GM15510 (cell line): ENCODE measurements around the gene EPB41L5.

Experiments used
- POLR2A ChIP-seq: IDR thresholded peaks from 3 replicates; pipeline ENCODE4 v1.6.1; 2011; ENCODE audit warnings: borderline replicate concordance; ENCODE audit not compliant: insufficient read length; ENCODE audit errors: extremely low read depth

The EPB41L5 gene

GRCh38 chr2:120064664-120065063, 51.8 kb downstream of the EPB41L5 start:
- TF ChIP-seq POLR2A = no peak

DNA sequence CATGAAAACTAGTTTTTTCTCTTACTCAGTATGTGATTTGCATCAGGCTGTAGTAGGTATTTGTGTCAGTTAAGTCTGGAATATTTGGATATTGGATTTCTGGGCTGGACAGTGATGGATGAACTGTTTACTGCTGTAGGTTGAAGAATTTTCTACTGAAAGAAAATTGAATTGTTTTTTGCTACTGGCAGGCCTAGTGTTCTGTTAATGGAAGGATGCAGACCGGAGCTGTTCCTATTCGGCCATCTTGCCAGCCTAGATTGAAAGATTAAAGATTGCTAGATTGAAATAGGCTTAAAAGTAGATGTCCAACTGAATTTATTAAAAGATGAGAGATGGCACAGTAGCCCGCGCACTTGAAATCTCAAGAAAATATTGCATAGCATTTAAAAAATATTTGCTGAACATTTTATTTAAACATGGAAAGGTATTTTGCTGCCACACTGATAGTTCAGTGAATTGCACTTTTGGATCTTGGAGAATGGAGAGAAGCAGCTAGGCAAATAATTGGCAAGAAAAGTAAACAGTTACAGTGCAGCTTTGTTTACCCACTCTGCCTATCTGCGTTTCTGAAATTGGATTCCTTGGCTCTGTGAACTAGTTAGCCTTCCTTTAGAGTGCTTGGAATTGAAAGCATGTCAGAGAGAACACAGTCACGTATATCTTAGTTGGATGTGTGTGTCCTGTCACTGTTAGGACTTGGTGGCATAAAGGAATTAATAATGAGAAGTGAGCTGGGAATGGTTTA, 54.1 kb downstream of the EPB41L5 start:
- TF ChIP-seq POLR2A = no peak

GRCh38 chr2:120075545-120075944, 62.7 kb downstream of the EPB41L5 start:
- no peak for TF ChIP-seq POLR2A

DNA sequence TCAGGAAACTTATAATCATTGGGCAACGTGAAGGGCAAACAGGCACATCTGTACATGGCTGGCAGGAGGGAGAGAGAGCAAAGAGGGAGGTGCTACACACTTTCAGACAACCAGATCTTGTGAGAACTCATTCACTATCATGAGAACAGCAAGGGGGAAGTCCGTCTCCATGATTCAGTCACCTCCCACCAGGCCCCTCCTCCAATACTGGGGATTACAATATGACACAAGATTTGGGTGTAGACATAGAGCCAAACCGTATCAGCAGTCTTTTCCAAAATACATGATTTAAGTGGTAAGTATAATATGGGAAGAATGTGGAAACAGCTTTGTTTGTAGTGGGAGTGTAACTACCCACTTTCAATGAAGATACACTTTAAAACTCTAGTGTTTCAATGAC, 65.0 kb downstream of the EPB41L5 start:
- no peak for TF ChIP-seq POLR2A

DNA sequence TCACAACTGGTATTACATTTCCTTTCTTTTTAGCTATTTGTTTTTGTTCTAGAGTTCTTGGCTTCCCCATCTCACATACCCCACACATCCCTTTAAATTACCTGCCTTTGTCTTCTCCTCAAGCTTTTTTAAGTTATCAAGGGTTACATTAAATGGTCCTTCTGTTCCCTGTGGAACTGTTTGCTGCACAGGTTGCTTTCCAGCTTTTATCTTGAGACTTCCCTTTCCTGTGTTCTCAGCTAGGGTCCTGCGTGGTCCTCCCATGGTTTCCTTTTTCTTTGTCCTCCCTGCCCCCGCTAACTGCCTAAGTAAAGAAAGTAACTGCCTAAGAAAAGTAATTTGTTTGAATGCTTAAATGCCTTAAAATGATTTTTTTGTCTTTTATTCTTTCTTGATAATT, 66.8 kb downstream of the EPB41L5 start:
- no peak for TF ChIP-seq POLR2A

DNA sequence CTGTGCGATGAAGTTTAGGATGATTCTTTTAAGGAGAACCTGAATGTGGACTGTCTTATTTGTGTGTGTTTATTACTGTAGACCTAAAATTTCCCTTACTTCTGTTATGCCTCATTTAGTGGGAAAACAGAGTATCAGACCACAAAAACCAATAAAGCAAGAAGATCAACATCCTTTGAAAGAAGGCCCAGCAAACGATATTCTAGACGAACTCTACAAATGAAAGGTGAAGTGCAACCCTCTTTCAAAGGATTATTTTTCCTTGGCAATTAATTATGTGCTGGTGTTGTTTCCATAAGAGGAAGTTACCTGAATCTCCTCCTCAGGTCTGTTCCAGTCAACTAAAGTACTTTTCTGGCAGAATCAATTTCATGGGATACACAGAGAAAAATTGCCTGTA, 78.6 kb downstream of the EPB41L5 start:
- TF ChIP-seq POLR2A = no peak

- TF ChIP-seq POLR2A = no peak
These were observed 81.9 kb downstream of the EPB41L5 start for GRCh38 chr2:120094795-120095194.

DNA sequence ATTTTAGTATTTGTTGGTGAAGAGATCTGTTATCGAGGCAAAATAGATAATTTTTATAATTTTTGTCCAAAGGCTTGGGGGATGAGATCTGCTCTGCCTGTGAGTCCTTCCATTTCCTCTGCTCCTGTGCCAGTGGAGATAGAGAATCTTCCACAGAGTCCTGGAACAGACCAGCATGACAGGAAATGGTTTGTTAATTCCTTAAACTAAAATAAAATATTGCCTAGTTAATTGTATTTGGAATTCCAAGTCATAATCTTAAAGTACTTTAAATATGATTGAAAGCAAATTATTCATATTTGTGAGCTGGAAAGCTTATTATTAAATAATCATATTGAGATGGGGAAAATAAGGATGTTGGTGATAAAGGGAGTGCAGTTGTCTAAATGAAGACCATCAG, 87.8 kb downstream of the EPB41L5 start:
- TF ChIP-seq POLR2A = no peak

- no peak for TF ChIP-seq POLR2A
These were observed 91.0 kb downstream of the EPB41L5 start for GRCh38 chr2:120103723-120104467.

DNA sequence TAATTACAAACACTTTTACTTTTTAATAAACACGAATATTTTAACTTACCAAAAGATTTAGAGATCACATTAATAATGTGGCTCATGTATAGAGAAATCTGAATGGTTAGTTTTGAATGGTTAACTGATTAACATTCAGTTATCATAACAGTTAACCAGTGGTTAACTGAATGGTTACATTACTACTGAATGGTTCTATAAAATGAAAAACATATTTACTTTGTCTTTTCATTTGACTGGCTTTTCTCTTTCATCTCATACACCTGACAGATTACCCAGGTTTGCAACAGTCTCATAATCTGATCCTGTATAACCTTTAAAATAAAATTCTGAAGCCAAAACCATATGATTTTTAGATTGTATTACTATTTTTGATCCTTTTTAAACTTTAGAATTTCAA, 91.9 kb downstream of the EPB41L5 start:
- no peak for TF ChIP-seq POLR2A

DNA sequence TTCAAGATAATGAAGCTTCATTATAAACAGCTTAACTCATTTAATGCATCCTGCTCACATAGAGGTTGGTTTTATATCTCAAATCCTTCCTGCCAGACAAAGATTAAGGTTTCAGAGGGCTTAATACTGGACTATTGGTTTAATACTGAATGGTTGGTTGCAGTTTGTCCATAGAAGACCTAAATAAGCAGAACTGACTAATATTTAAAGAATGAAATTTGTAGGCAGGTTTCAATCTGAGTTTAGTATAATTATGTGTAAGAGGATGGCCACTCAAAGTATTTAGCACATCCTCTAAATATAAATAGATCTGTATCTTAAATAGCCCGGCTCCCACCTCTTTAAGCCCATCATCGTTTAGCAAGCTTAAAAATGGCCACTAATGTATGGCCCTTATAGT, 92.5 kb downstream of the EPB41L5 start:
- TF ChIP-seq POLR2A = no peak

DNA sequence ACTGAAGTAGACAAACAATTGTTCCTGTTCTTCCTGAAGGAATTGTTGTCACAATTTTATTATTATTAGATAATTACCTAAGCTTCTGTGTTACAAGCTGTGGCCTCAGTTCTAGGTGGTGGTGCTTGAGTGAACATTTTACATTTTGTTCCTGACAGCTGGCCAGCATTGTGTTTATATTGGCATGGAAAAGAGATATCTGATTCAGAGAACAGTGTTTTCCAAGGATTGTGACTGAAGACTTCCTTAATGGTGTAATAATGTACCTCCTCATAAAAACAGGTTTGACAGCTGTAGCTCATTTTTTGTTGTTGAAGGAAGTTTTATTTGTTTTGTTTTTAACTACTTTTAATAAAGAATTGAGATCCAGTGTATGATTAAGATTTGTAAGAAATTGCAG, 95.2 kb downstream of the EPB41L5 start:
- no peak for TF ChIP-seq POLR2A

- TF ChIP-seq POLR2A = no peak
These were observed 95.9 kb downstream of the EPB41L5 start for GRCh38 chr2:120108749-120109148.

DNA sequence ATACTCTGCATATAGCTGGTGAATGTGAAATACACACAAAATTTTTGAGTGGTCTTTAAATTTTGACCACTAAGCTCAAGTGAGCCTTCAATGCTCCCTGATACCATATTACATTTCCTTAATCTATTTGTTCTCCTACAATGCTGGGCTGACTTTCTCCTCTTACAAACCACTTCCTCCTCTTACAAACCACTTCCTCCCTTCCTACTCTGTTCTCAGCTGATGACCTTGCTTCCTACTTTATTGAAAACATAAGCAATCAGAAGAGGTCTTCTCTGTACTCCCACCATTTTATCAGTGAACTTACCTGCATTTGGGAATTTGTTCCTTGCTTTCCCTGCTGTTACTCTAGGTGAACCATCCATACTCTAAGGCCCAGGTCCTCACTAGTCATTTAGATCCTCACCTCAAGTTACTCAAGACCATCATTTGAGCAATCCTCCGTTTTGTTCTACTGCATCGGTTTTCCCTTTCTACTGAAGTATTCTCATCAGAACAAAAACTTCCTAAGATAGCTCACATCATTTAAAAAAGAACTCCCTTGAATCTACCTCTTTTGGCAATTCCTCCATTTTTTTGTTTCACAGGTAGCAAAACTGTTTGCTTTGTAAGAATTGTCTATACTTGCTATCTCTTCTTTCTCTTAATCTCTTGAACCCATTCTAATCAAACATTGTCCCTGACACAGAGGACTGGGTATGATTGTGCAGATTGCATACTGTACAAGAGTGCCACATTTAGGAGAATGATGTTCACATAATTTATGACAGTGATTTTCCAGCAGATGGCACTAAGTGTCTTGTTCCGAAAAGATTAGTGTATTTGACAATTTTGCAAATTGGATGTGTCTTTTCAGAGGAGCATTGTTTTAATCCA, 96.5 kb downstream of the EPB41L5 start:
- TF ChIP-seq POLR2A = no peak

GRCh38 chr2:120110062-120110362, 97.1 kb downstream of the EPB41L5 start:
- TF ChIP-seq POLR2A = no peak

DNA sequence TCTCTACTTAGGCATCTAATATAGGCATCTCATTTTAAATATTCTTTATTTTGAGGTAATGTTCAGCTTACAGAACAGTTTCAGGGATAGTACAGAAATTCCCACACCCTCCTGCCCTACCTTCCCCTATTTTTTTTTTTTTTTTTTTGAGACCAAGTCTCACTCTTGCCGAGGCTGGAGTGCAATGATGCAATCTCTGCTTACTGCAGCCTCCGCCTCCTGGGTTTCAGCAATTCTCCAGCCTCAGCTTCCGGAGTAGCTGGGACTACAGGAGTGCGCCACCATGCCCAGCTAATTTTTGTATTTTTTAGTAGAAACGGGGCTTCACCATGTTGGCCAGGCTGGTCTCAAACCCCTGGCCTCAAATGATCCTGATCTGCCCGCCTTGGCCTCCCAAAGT, 97.6 kb downstream of the EPB41L5 start:
- TF ChIP-seq POLR2A = no peak

- no peak for TF ChIP-seq POLR2A
These were observed 98.3 kb downstream of the EPB41L5 start for GRCh38 chr2:120111193-120111592.

GRCh38 chr2:120118018-120118417, 105.1 kb downstream of the EPB41L5 start:
- TF ChIP-seq POLR2A = no peak
